Activated CD4-positive, alpha-beta T cell treated with anti-CD3 and anti-CD28 coated beads, Interleukin-2, amount 50 U/mL, for 1 hour (primary cell): ENCODE measurements around the gene CEP162.
"Not testable (repeated sequence)": the region's sequence is repeated elsewhere in the genome, so short reads cannot be mapped to it uniquely, and the experiment has no call there.

Source experiments
- DNase-seq: peaks from one replicate; pipeline ENCODE4 v3.0.0-alpha.2; 2020

The CEP162 gene

DNA sequence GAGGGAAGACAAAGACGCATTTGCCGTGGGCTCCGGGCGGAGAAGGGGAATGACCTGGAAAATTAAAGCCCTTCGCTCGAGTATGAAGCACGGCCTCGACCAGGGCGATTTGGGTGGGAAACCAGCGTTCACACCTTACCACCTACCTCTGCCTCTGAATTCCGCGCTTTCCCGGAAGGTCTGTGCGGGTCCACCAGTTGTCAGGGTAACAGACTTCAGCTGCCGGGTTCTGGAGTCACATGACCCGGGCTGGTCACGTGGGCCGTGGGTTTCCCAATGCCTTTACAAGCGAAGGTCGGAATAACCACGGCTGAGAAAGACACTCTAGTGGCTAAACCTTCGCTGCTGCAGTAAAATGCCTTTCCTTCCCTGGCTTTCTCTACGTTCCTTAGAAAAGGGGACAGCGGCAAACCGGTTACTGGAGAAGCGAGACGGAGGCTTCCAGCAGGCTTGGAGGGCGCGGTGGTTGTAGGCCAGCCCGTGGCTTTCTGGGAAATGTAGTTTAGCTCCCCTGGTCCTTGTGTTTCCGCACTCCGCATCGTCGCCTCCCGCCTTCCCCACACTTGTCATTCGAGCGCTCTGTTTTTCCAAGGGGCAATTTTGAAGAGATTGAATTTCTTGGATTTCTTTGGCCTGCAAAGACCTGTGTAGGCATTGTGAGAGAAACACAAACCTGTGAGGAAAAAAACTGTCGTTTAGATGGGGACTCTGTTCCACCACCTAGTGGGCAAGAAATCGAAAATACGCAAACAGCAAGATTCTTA, at the start of gene CEP162:
Gene CEP162 (minus strand): TSS at position 210 of the 764 bp plus-strand sequence. CDS start 1,250 bp downstream, outside the sequence.
- DNase-seq, result peak; percentile 85

GRCh38 chr6:84274856-84275255, 47.4 kb upstream of the CEP162 start:
- DNase-seq, result no peak

DNA sequence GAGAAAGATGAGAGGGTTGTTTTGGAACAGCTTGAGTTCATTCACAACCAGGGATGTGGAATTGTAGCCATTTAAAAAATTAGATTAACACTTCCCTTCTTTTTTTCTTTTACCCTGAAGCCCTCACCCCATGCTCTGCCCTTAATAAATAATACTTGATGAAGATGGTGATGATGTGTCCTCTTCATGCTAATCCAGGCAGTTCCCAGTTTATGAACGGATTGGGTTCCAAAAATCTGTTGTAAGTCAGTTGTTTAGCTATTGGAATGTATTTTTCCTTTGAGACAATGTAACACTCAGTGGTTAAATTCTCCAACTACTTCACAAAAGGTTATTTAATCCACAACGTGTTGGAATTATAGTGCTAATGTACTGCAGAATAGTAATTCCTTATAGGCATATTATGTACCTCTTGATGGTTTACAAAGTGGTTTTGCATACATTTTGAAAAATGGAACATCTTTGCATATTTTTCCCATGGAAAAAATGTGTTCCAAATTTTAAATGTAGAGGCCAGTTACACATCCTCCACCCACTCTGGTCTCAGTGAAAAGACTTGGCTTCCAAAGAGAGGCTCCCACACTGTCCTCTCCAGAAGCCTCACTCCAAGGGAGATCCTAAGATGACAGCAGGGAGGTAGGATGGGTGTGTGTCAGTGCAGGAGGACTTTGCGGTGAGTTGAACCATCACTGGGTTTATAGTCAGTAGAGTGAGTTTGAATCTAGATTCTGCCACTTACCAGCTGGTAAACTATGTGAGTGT, 45.8 kb upstream of the CEP162 start:
- DNase-seq, result no peak

- DNase-seq, result no peak
Observed at GRCh38 chr6:84272298-84272697, 44.9 kb upstream of the CEP162 start.

GRCh38 chr6:84271061-84271716, 43.7 kb upstream of the CEP162 start:
- no peak for DNase-seq

- no peak for DNase-seq
Observed at GRCh38 chr6:84269947-84270733, 42.7 kb upstream of the CEP162 start.

- DNase-seq, result no peak
Observed at GRCh38 chr6:84268781-84269180, 41.3 kb upstream of the CEP162 start.

DNA sequence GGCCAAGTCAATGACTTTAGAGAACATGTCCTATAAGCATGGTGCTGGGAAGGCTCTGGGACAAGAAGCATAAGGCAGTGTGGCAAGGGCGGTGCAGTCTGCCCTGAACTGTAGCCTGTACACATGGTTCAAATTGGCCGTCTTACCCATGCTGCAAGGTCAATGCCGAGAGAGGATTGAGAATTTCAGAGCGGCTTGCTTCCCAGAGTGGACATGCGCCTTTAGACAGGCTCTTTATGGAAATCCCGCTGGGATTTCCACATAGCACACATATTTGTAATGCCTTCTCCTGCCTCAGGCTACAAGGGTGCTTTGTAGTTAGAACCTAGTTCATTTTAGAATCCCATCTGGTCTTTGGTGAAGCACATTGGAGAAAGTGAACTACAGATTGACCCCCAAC, 36.1 kb upstream of the CEP162 start:
- DNase-seq, result no peak

DNA sequence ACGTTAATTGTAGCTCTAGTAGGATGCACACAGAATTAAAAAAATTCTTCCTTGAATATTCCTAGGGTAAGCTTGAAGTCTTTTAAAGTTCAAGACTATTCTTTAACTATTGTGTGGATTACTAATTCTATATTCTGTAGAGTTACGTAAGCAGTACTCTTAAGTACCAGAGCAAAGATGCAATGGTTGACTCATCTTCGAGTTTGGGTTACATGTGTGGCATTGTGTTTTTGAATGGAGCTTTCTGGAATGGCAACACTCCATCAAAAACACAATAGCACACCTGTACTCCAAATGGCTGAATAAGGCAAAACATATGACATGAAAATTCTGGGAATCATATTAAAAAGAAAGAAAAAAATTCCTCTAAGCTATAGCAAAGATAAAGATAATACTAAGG, 33.5 kb upstream of the CEP162 start:
- DNase-seq, result no peak

DNA sequence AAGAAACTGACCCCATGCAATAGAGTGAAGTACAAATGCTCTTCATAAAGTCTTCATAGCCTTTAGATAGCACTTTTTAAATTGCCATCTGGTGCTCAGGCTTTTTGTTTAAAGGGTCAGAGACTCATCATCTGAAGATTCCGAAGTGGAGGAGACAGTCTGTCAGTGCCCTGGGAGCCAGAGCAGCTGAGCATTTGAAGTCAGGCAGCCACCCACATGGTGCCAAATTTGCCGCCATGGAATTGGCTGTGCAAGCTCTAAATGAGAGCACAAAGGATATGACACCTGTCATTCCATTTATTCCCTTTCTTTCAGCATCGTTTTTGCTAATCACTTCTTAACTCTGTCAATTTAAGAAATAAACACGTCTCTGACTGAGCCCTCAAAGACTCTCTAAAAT, 32.8 kb upstream of the CEP162 start:
- DNase-seq, result no peak

GRCh38 chr6:84258866-84259265, 31.4 kb upstream of the CEP162 start:
- DNase-seq, result no peak

GRCh38 chr6:84258268-84258667, 30.8 kb upstream of the CEP162 start:
- DNase-seq, result no peak

- no peak for DNase-seq
Observed at GRCh38 chr6:84255641-84256040, 28.2 kb upstream of the CEP162 start.

DNA sequence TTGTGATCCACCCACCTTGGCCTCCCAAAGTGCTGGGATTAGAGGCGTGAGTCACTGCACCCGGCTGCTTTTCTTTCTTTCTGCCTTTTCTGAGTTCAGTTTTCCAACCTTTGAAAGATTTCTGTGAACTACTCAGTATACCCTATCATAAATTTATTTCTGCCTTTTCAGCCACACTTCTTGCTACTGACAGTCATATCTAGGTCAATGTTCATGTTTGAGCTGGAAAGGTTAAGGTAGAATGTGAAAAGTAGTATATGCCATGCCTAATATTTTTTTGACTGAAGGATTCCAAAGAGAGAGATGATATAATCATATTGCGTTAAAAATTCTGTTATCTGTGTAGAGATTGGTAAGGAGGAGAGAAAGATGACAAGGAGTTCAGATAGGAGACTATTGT, 25.9 kb upstream of the CEP162 start:
- DNase-seq, result no peak

GRCh38 chr6:84251891-84252539, 24.6 kb upstream of the CEP162 start:
- DNase-seq, result no peak

DNA sequence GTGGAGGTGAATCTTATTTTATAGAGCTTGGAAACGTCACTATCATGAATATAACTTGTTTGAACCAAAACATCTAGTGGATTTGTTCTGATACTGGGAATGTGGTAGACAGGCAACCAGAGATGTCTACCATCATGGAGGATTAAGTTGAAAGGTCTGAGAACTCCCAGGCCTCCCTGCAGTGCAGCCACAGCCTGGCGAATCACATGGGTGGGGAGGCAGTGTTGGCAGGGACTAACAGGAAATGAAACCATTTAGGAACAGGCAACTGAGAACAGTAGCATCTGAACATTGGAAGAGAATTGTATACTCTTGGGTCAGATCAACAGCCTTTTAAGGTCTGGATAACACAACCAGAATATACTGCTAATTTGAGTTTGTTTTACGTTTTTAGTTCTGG, 22.3 kb upstream of the CEP162 start:
- DNase-seq, result no peak

GRCh38 chr6:84244416-84245081, 17.1 kb upstream of the CEP162 start:
- DNase-seq, result not testable (repeated sequence)

DNA sequence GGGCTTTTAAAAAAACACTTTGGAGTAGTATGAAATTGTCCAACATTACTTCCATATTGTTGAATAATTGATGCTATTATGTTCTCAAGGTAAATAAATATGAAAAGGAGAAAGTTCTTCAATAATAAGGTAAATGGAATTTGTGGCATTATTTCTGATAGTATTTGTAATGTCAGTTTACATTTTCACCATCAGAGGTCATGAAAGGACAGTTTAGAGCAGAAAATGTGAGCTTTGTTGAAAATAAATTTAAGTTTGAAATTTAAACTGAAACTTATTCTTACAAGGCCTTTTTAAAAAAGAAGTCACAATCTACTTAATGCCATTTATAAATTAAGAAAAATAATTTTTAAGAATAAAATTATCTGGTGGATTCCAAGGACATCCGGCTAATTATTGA, 15.8 kb upstream of the CEP162 start:
- DNase-seq, result no peak

- DNase-seq, result no peak
Observed at GRCh38 chr6:84242265-84242664, 14.8 kb upstream of the CEP162 start.

GRCh38 chr6:84228198-84228543, 728 bp upstream of the CEP162 start:
- no peak for DNase-seq

DNA sequence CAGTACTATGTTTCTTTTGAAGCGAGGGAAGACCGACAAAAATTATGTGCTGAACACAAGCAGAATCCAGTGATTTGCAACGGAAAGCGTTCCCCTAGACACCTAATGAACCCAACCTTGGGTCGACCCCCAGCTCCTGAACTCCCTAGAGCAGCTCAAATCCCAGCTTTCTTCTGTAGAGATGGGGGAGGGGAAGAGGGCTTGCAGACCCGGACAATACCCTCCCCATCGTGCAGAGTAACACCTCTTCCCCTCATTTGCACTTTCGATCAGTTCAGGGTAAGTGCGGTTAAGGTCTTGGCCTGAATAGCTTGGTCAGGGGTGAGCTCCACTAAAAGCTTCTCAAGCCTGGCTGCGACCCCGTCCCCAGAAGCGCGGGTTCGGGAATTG, 404 bp downstream of the CEP162 start:
- no peak for DNase-seq

- no peak for DNase-seq
Observed at GRCh38 chr6:84224251-84224650, 3.2 kb downstream of the CEP162 start.
